ENCODE results near the gene SPC24. TPM values are rescaled to one million over a fixed set of nuclear protein-coding genes. Genes with fewer than 3 reads are reported as not detected.
A peak's percentile ranks its signal among the peaks of the same experiment; 100 is the strongest.
"Not testable (repeated sequence)": the region's sequence is repeated elsewhere in the genome, so short reads cannot be mapped to it uniquely, and the experiment has no call there.

The SPC24 gene
- total RNA-seq, 1 donor from 2014 or later = 8.3 TPM

GRCh38 chr19:11179716-11180297, 24.2 kb upstream of the SPC24 start:
- peaks cover 5% of the 10 kb centered on the region for H3K9me3 Mint-ChIP-seq (ENCODE audit: low read depth)
- peaks cover 45% of the 10 kb centered on the region for H3K36me3 Mint-ChIP-seq (ENCODE audit: low read depth)
- H3K27me3 Mint-ChIP-seq (ENCODE audit: low read depth) = no peaks in the 10 kb centered on the region
- no peak for TF ChIP-seq CTCF (IDR thresholded peaks at IDR 0.05)
- peak overlapping the region; percentile 59 for H3K27ac Mint-ChIP-seq (ENCODE audit: unreplicated experiment)
- peaks cover 32% of the 10 kb centered on the region for H3K4me1 Mint-ChIP-seq (ENCODE audit: low read depth)
- DNase-seq (ENCODE audit: low spot score) = no peak
- no peak overlapping the region for H3K4me3 Mint-ChIP-seq (ENCODE audit: unreplicated experiment)

GRCh38 chr19:11179145-11179465, 23.5 kb upstream of the SPC24 start:
- Mint-ChIP-seq H3K4me1 (ENCODE audit: low read depth) (peaks cover 29% of the 10 kb centered on the region), H3K36me3 (ENCODE audit: low read depth) (peaks cover 46% of the 10 kb centered on the region)
- not testable (repeated sequence) for H3K27ac Mint-ChIP-seq (ENCODE audit: unreplicated experiment); DNase-seq (ENCODE audit: low spot score); H3K27me3 Mint-ChIP-seq (ENCODE audit: low read depth); H3K9me3 Mint-ChIP-seq (ENCODE audit: low read depth); H3K4me3 Mint-ChIP-seq (ENCODE audit: unreplicated experiment)

GRCh38 chr19:11177592-11177991, 22.0 kb upstream of the SPC24 start:
- Mint-ChIP-seq H3K27me3 (ENCODE audit: low read depth) (no peaks in the 10 kb centered on the region), H3K36me3 (ENCODE audit: low read depth) (peaks cover 42% of the 10 kb centered on the region), H3K4me1 (ENCODE audit: low read depth) (peaks cover 23% of the 10 kb centered on the region), H3K27ac (ENCODE audit: unreplicated experiment) (peak overlapping the region; percentile 70), H3K4me3 (ENCODE audit: unreplicated experiment) (no peak overlapping the region), H3K9me3 (ENCODE audit: low read depth) (no peaks in the 10 kb centered on the region)
- TF ChIP-seq CTCF (IDR thresholded peaks at IDR 0.05) = no peak
- no peak for DNase-seq (ENCODE audit: low spot score)

GRCh38 chr19:11176466-11177193, 21.0 kb upstream of the SPC24 start:
- no peak overlapping the region for H3K4me3 Mint-ChIP-seq (ENCODE audit: unreplicated experiment)
- H3K36me3 Mint-ChIP-seq (ENCODE audit: low read depth) = peaks cover 43% of the 10 kb centered on the region
- TF ChIP-seq CTCF (IDR thresholded peaks at IDR 0.05) = no peak
- no peak overlapping the region for H3K27ac Mint-ChIP-seq (ENCODE audit: unreplicated experiment)
- no peaks in the 10 kb centered on the region for H3K9me3 Mint-ChIP-seq (ENCODE audit: low read depth)
- DNase-seq (ENCODE audit: low spot score) = no peak
- no peaks in the 10 kb centered on the region for H3K27me3 Mint-ChIP-seq (ENCODE audit: low read depth)
- peaks cover 22% of the 10 kb centered on the region for H3K4me1 Mint-ChIP-seq (ENCODE audit: low read depth)

- DNase-seq (ENCODE audit: low spot score) = no peak
- Mint-ChIP-seq H3K27me3 (ENCODE audit: low read depth) (no peaks in the 10 kb centered on the region), H3K4me1 (ENCODE audit: low read depth) (peaks cover 18% of the 10 kb centered on the region), H3K36me3 (ENCODE audit: low read depth) (peaks cover 39% of the 10 kb centered on the region), H3K4me3 (ENCODE audit: unreplicated experiment) (no peak overlapping the region), H3K27ac (ENCODE audit: unreplicated experiment) (no peak overlapping the region), H3K9me3 (ENCODE audit: low read depth) (no peaks in the 10 kb centered on the region)
- TF ChIP-seq CTCF (IDR thresholded peaks at IDR 0.05) = no peak
Measured at GRCh38 chr19:11175920-11176319, 20.3 kb upstream of the SPC24 start.

- no peak for TF ChIP-seq CTCF (IDR thresholded peaks at IDR 0.05)
- Mint-ChIP-seq H3K27me3 (ENCODE audit: low read depth) (no peaks in the 10 kb centered on the region), H3K4me3 (ENCODE audit: unreplicated experiment) (no peak overlapping the region), H3K36me3 (ENCODE audit: low read depth) (peaks cover 41% of the 10 kb centered on the region), H3K27ac (ENCODE audit: unreplicated experiment) (no peak overlapping the region), H3K4me1 (ENCODE audit: low read depth) (peaks cover 12% of the 10 kb centered on the region), H3K9me3 (ENCODE audit: low read depth) (no peaks in the 10 kb centered on the region)
- DNase-seq (ENCODE audit: low spot score) = no peak
Measured at GRCh38 chr19:11174336-11174735, 18.8 kb upstream of the SPC24 start.
